NCI-H2227 (cell line): ENCODE measurements around the gene PRDM12.

Experiments used
- DNase-seq: peaks from one replicate; lab custom pipeline; 2025; ENCODE audit not compliant: unreplicated experiment; lab: John Stamatoyannopoulos, UW

The PRDM12 gene

DNA sequence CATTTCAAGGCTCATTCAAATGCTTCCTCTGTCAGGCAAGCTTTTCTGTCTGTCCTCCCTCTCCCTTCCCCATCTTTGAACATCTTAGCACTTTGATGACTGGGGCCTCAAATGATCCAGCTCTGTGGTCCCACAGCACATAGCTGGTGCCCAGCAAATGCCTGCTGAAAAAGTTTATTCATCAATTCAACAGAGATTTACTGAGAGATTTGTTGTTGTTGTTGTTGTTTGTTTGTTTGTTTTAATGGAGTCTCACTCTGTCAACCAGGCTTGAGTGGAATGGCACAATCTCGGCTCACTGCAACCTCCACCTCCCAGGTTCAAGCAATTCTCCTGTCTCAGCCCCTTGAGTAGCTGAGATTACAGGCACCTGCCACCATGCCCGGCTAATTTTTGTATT is 23.2 kb downstream of the PRDM12 start:
- DNase-seq = no peak

DNA sequence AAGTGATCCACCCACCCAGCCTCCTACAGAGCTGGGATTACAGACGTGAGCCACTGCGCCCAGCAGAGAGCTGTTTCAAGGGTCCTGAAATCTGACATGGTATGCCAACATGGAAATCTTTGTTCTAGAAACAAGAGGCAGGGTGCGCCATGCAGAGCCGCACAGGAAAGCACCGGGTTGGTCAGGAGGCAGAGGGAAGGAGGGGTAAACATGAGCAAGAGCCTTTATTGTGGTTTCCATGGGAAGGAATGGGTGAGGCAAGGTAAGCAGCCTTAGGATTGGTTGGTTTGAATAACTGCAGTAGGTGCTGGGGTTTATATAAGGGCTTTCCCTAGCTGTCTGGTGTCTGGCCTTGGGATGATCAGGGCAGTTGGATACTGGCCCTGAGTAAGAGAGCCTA is 23.7 kb downstream of the PRDM12 start:
- DNase-seq = no peak

DNA sequence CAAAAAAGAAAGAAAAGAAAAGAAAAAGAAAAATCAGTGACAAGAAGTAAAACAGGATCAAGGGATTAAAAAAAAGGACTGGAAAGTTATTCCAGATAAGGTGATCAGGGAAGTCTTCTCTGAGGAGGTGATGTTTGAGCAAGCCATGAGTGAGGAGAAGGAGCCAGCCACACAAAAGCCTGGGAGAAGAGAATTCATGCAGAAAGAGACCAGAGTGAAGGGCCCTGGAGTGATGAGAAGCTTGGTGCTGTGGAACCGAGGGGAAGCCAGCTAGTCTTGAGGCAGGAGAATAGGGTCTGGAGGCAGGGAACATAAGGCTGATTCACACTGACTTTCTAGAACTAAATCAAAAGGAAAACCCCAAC is 25.2 kb downstream of the PRDM12 start:
- no peak for DNase-seq

DNA sequence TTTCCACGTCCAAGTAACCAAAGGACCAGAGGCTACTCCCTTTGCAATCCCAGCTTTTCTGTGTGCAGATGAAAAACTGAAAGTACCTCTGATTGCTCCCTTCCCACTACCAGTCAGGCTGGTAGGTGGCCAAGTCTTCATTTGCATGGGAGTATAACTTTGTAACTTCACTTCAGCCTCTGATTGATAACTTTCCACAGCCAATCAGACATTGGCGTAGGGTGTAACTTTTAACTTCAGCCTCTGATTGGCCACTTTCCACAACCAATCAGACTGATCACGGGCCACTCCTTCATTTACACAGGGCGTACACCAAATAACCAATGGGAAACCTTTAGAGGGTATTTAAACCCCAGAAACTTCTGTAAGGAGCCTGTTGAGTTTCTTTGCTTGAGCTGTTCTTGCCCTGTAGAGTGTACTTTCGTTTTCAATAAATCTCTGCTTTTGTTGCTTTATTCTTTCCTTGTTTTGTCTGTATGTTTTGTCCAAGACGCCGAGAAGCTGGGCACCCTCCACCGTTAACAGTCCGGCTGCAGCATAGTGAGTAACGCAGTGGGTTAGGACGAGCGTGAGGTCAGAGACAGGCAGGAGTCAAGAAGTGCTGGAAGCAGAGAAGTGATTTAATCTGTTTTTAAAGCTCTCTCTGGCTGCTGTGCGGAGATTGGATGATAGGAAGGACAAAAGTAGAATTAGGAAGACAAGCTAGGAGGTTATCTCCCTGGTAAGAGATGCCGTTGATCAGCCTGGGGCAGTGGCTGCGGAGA is 25.7 kb downstream of the PRDM12 start:
- peak; percentile 75 for DNase-seq

DNA sequence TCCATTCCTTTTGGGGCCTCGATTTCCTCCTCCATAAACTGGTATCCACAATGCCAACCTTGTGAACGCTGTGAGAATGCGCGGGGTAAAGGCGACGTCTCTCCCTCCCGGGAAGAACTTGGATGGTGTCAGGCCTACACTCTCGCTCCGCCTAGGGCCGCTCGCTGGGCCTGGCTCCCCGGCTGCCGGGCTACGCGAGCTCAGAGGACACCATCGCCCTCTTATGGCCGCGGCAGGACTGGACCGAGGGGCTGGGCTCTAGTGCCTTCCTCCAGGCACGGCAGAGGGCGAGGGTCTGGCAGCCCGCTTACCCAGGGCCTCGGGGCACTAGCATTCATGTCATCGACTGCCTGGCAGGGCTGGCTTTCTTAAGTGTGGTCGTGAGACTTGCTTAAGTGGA is 27.9 kb downstream of the PRDM12 start:
- no peak for DNase-seq

DNA sequence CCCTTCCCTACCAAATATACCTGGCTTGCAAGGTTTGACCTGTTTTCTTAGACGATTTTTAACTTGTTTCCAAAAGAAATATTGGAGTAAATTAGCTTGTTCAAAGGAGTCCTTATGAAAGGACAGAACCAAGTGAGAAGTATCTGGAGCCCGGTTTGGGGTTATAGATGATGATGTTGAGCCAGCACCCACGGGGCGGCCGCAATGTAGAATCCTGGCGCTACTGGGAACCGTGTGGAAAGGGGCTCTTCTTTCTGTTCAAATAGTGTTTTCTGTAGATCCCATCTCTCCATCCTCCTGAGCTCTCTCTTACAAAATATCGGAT is 28.7 kb downstream of the PRDM12 start:
- no peak for DNase-seq

DNA sequence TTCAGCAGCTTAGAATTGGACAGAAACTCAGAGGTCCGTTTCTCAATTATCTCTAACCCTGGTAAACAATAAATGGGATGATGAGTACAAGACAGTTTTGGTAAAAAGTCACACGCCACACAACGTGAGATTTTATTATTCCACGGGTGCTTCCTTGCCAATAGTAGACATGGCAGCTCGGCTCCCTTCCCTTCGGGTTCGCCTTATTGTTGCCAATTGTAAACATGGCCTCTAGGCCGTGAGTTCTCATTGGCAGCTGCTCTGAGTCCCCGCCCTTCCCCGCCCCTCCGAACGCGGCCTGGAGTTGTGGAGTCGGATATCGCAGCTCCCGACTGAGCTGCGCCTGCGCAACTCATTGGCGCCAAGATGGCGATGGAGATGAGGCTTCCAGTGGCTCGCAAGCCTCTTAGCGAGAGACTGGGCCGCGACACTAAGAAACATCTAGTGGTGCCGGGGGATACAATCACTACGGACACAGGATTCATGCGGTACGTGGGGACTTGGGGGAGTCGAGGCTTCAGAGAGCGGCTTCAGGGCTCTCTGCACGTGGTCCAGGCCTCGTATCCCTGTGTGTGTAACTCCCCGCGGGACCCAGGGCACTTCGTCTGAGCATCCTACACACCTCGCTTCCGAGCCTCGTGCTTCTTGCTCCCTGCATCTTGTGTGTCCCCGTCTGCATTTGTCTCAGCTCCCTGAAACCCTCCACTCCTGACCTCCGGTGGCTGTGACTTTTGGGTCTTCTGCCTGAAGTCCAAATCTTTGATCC is 29.2 kb downstream of the PRDM12 start, which contains the start of gene EXOSC2:
Gene EXOSC2 (plus strand): TSS at position 355 of the 766 bp plus-strand sequence. CDS start 12 bp downstream, at position 367.
- DNase-seq = peak; percentile 96

DNA sequence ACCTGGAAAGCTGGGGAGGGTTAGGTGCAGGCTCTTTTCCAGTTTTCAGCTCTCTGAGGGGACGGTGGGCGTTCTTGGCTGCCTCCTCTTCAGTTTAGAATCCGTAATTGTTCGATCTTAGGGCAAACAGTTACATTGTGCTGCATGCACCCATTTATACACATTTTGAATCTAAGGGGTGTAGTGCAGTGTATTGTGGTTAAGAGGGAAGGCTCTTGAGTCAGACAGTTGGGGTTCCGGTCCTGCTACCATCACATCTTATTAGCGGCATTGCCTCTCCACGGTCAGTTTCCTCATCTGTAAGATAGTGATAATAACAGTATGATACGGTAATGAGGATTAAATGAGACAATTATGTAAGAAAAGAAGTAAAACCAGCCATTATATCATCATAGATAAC is 29.8 kb downstream of the PRDM12 start:
- no peak for DNase-seq

DNA sequence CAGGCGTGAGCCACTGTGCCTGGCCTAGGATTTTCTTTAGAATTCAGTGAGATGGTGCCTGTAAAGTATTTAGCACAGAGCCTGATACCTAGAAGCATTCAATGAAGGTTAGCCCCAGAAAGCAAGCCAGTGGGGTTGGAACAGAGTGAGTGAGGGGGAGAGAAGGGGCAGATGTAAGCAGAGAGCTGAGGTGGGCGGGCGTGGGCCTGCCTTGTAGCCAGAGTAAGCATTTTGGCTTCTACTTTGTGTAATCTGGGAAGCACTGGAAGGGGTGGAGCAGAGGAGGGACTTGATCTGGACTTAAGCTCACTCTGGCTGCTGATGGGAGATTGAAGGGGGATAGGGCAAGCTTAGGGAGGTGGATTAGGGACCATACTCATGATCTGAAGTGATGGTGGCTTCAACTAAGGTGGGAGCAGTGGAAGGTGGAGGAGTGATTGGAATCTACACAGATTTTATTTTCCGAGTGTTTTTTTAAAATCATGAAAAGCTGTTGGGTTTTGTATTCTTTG is 31.8 kb downstream of the PRDM12 start:
- no peak for DNase-seq

DNA sequence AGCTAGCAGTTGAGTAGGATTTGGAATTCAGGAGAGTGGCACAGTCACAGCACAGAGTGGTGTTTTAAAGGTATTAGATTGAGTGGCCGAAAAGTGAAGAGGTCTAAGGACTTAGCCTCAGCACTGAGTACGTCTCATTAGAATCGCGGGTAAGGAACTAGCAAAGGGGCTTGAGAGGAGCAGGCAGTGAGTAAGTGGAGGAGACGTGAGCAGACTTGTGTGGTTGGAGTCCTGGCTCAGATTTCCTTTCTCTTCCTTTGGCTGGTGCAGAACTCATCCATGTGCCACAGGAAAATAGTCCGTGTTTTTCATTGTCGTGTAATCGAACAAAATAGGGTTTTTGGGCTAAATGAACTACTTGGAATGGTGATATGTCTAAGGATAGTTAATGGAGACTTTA is 32.6 kb downstream of the PRDM12 start:
- no peak for DNase-seq

DNA sequence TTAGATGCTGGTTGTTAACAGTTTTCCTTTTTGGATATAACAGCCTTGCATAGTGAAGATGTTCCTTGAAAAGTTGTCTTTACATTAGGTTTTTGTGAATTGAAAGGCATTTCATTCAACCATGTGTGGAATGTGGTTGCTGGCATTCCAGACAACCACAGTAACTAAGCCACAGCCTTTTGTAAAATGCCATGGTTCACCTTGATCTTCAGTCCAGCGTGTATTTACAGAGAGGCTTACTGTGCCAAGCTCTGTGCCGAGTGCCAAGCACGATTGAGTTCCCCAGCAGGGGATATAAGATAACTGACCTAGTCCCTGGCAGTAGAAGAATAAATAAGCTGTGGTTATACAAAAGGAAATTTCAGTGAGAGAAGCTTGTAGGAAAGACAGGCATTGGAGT is 34.1 kb downstream of the PRDM12 start:
- DNase-seq = no peak

DNA sequence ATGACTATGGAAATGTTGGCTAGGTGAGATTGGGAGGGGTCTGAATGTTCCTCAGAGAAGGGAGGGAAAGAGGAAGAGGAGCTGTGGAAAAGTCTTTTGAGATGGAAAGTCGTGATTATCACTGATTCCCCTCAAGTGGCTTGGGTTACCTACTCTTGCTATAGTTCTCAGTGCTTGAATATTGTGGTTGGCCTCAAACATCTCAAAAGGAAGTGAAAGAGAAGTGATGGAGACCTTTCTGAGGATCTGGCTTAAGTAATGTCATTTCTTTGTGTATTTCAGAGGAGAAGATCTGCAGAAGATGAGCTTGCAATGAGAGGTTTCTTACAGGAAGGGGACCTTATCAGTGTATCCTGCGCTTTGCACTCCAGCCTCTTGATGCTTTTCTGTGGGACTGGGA is 34.7 kb downstream of the PRDM12 start:
- no peak for DNase-seq

DNA sequence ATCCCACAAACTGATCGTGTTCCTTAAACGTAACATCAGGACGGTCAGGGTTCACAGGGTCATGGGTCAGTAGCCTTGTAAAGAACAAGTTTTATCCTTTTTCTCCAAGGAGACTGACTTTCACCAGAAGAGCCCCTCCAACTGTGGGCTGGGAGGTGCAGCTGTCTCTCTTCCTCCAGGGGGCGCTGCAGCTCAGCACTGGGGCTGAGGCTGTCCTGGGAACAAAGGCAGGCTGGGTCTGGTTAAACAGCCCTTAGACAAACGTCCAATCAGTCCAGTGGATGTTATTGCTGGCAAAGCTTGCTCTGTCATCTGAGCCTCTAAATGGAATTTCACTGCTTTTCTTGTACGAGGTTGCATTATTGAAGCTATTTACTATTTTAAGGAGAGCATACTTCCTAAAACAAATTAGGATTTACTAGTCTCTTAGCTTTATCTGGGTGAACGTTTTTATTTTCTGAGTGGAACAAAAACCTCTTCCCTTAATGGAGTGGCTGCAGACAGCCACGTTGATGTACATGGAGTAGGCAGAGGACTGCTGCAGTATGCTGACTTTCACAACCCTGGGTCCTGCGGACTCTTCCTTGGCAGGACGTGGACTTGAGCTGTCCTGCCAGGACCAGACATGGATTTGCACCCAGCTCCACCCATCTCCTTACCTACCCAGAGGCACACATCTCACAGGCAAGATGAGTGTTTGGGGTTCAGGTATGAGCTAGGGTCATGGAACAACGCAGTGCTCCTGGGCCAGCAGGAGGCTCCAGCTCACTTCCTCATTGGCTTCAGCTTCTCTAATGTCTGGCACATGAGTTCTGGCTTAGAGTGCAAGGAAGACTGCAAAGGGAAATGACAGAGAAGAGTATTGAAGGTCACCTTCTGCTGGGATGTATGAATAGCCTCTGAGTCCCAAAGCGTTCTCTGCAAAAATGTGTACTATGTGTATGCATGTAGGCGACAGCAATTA is 36.9 kb downstream of the PRDM12 start:
- peak; percentile 80 for DNase-seq

DNA sequence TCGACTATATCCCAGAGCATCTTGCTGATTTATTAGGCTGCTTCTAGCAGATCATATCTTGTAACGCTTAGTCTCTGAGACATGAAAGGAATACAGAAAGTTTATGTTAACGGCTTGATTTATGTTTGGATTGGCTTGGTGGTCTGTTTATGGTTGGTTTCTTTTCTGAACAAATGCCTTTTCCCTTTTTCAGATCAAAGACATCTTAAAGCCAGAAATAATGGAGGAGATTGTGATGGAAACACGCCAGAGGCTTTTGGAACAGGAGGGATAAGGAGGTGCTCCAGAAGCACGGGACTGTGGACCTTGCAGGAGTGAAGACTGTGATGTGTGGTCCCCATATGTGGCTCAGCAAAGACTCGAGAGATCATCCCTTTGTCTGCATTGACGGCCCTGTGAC is 39.1 kb downstream of the PRDM12 start:
- DNase-seq = no peak

DNA sequence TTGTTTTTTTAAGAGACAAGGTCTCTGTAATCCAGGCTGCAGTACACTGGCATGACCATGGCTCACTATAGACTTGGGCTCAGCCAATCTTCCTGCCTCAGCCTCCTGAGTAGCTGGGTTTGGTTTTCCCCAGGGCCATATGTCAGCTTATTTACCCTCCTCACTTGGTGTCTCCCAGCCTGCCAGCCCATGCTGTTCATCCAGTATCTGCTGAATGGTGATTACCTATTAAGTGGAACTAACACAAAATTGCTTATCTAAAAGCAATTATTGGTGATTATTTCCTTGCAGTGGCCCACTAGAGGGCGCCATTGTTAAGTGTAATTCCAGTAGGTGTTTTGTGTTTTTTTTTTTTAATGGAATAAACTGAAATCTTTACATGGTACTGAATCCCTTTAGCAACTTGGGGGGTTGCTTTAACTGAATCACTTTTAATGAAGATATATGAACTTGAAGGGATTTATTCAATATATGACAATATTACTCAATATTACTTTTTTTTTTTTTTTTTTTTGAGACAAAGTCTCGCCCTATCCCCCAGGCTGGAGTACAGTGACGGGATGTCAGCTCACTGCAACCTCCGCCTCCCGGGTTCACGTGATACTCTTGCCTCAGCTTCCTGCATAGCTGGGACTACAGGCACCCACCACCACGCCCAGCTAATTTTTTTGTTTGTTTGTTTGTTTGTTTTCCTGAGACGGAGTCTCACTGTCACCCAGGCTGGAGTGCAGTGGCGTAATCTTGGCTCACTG is 43.0 kb downstream of the PRDM12 start:
- peak; percentile 63 for DNase-seq

DNA sequence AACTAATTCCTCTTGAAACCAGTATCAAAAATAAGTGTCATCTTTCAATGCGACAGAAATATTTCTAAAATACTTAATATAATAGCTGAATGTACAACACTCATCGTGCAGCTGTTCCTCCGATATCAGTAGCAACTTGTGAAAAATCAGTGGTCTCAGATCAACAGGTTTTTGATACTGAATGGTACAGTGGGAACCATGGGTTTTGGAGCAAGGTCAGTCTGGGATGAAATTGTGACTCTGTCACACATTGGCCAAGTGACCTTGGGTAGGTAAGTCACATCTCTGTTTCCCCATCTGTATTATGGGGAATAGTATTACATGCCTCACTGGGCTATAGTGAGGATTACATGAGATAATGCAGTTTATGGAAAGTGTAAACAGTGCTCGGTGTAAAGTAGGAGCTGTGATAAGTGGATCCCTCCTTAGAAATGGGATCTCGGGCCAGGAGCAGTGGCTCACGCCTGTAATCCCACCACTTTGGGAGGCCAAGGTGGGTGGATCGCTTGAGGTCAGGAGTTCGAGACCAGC is 46.5 kb downstream of the PRDM12 start:
- DNase-seq = no peak

DNA sequence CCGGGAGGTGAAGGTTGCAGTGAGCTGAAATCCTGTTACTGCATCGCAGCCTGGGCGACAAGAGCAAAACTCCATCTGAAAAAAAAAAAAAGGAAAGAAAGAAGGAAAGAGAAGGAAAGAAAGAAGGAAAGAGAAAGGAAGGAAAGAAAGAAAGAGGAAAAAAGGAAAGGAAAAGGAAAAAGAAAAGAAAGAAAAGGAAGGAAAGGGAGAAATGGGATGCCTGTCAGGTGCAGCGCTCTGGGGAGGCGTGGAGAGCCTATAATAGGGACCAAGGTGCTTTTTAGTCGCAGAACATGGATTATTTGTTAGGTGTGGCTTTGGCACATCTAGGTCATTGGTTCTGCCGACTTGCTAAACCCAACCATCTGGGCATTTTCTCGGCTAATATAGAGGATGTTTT is 47.1 kb downstream of the PRDM12 start:
- no peak for DNase-seq

DNA sequence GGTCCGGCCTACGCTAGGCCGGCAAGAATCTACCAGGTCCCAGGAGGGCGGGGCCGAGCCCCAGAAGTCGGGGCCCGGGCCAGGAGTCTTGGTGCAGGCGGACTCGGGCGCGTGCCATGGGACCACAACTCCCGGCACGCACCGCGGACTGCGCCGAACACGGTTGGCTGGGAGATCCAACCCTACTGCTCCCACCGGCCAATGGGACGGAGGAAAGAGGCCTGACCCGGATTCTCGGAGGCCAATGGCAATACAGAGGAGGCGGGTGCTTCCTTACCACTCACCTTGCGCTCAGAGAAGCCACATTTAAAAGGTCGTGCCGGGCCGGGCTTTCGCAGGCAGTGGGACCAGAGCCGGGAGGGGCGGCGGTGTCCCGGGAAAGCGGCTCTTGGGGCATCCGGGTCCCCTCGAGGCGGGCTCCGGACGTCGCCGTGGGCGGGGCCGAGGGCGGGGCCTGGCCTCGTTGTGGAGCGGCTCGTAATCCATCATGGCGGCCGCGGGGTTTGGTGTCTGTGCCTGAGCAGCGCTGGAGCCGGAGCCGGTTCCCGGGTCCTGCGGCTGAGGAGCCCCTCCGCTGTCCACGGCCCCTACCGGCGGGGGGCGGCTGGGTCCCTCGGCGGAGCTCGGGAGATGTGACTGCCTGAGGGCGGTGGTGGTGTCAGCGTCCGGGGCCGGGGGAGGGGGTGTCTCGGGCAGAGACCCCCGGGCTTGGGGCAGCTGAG is 48.3 kb downstream of the PRDM12 start:
- peak; percentile 96 for DNase-seq

DNA sequence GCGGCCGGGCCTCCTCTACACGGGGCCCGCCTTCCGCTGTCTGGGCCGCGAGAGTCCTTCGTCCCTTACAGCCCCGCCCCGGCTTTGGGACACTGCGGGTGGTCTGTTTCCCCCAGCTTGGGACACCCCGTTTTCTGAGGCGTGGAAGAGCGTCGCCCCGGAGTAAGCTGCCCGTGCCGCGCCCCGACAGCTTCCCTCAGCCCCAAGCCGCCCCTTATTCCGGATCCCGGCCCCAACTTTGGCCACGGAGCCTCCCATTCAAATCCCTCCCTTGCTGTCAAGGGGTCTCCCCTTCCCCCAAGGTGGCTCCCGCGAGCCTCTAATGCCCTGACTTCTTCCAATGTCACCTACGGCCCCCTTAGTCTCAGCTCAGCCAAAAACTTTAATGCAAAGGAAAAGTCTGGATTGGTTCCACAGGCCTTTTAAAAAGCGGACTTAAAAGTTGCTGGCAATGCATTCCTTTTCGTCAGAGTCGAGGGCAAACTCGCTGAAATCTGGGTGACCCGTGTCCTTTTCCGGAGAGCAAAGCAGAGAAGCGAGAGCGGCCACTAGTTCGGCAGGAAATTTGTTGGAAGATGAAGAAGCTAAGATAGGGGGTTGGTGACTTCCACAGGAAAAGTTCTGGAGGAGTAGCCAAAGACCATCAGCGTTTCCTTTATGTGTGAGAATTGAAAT is 49.0 kb downstream of the PRDM12 start:
- DNase-seq = no peak
